Measurements from ENCODE around the gene HMGCR. TPM values are rescaled to one million over a fixed set of nuclear protein-coding genes. Genes with fewer than 3 reads are reported as not detected.
"Not testable (repeated sequence)": the region's sequence is repeated elsewhere in the genome, so short reads cannot be mapped to it uniquely, and the experiment has no call there.

The HMGCR gene
- total RNA-seq, 1 donor, result 144 TPM

GRCh38 chr5:75306746-75307145, 30.3 kb upstream of the HMGCR start:
- H3K4me2 ChIP-seq (ENCODE audit: insufficient read depth, low read length), result no peak overlapping the region

GRCh38 chr5:75310212-75310611, 26.8 kb upstream of the HMGCR start:
- H2AFZ ChIP-seq (ENCODE audit: low read length), result no peak overlapping the region
- H3K27ac ChIP-seq (ENCODE audit: low read depth, low read length), result no peak overlapping the region
- DNase-seq (ENCODE audit: insufficient read length, low spot score, missing footprints), result no peak
- no peak overlapping the region for H3K4me3 ChIP-seq (ENCODE audit: insufficient read depth, low read length)
- no peaks in the 10 kb centered on the region for H3K79me2 ChIP-seq (ENCODE audit: insufficient read depth, low read length)
- H3K27me3 ChIP-seq (ENCODE audit: insufficient read depth, low read length), result no peaks in the 10 kb centered on the region
- no peaks in the 10 kb centered on the region for H3K4me1 ChIP-seq (ENCODE audit: insufficient read depth, low read length)
- H4K20me1 ChIP-seq (ENCODE audit: insufficient read depth, low read length), result no peaks in the 10 kb centered on the region
- H3K36me3 ChIP-seq (ENCODE audit: insufficient read depth, low read length), result no peaks in the 10 kb centered on the region
- TF ChIP-seq CTCF (IDR thresholded peaks at IDR 0.05; ENCODE audit: extremely low read depth, low read depth, low read length), result no peak
- no peaks in the 10 kb centered on the region for H3K9me3 ChIP-seq (ENCODE audit: low read depth, low read length)
- H3K4me2 ChIP-seq (ENCODE audit: insufficient read depth, low read length), result no peak overlapping the region

More at GRCh38 chr5:75306746-75307145, 30.3 kb upstream of the HMGCR start:
- no peak overlapping the region for H3K27ac ChIP-seq (ENCODE audit: low read depth, low read length)
- no peaks in the 10 kb centered on the region for H3K36me3 ChIP-seq (ENCODE audit: insufficient read depth, low read length)
- no peak overlapping the region for H3K4me3 ChIP-seq (ENCODE audit: insufficient read depth, low read length)
- H3K27me3 ChIP-seq (ENCODE audit: insufficient read depth, low read length), result no peaks in the 10 kb centered on the region
- H3K9me3 ChIP-seq (ENCODE audit: low read depth, low read length), result no peaks in the 10 kb centered on the region
- no peaks in the 10 kb centered on the region for H3K79me2 ChIP-seq (ENCODE audit: insufficient read depth, low read length)
- no peak overlapping the region for H2AFZ ChIP-seq (ENCODE audit: low read length)
- no peaks in the 10 kb centered on the region for H4K20me1 ChIP-seq (ENCODE audit: insufficient read depth, low read length)
- TF ChIP-seq CTCF (IDR thresholded peaks at IDR 0.05; ENCODE audit: extremely low read depth, low read depth, low read length), result no peak
- no peak for DNase-seq (ENCODE audit: insufficient read length, low spot score, missing footprints)
- no peaks in the 10 kb centered on the region for H3K4me1 ChIP-seq (ENCODE audit: insufficient read depth, low read length)

GRCh38 chr5:75319148-75319547, 17.9 kb upstream of the HMGCR start:
- not testable (repeated sequence) for H4K20me1 ChIP-seq (ENCODE audit: insufficient read depth, low read length); H3K27me3 ChIP-seq (ENCODE audit: insufficient read depth, low read length); H3K27ac ChIP-seq (ENCODE audit: low read depth, low read length); H3K9me3 ChIP-seq (ENCODE audit: low read depth, low read length); H3K4me3 ChIP-seq (ENCODE audit: insufficient read depth, low read length); H3K4me2 ChIP-seq (ENCODE audit: insufficient read depth, low read length); H2AFZ ChIP-seq (ENCODE audit: low read length); DNase-seq (ENCODE audit: insufficient read length, low spot score, missing footprints); H3K79me2 ChIP-seq (ENCODE audit: insufficient read depth, low read length); H3K36me3 ChIP-seq (ENCODE audit: insufficient read depth, low read length)
- H3K4me1 ChIP-seq (ENCODE audit: insufficient read depth, low read length), result peaks cover 19% of the 10 kb centered on the region

- Histone ChIP-seq H3K27me3 (ENCODE audit: insufficient read depth, low read length) (no peaks in the 10 kb centered on the region), H2AFZ (ENCODE audit: low read length) (no peak overlapping the region), H3K9me3 (ENCODE audit: low read depth, low read length) (no peaks in the 10 kb centered on the region), H4K20me1 (ENCODE audit: insufficient read depth, low read length) (no peaks in the 10 kb centered on the region), H3K4me1 (ENCODE audit: insufficient read depth, low read length) (peaks cover 19% of the 10 kb centered on the region), H3K79me2 (ENCODE audit: insufficient read depth, low read length) (no peaks in the 10 kb centered on the region), H3K27ac (ENCODE audit: low read depth, low read length) (no peak overlapping the region), H3K36me3 (ENCODE audit: insufficient read depth, low read length) (no peaks in the 10 kb centered on the region), H3K4me2 (ENCODE audit: insufficient read depth, low read length) (no peak overlapping the region), H3K4me3 (ENCODE audit: insufficient read depth, low read length) (no peak overlapping the region)
- TF ChIP-seq CTCF (IDR thresholded peaks at IDR 0.05; ENCODE audit: extremely low read depth, low read depth, low read length), result no peak
- no peak for DNase-seq (ENCODE audit: insufficient read length, low spot score, missing footprints)
These were observed 17.4 kb upstream of the HMGCR start for GRCh38 chr5:75319638-75320037.

Data from osteoblast (primary cell).